GM18867 (cell line): ENCODE measurements around the gene LRP1.

Experiments
- ATAC-seq: cut with Tn5 transposase; IDR thresholded peaks from one replicate; pipeline ENCODE4 v1.9.1; 2021; ENCODE audit warnings: mild to moderate bottlenecking, moderate library complexity; ENCODE audit not compliant: unreplicated experiment

The LRP1 gene

DNA sequence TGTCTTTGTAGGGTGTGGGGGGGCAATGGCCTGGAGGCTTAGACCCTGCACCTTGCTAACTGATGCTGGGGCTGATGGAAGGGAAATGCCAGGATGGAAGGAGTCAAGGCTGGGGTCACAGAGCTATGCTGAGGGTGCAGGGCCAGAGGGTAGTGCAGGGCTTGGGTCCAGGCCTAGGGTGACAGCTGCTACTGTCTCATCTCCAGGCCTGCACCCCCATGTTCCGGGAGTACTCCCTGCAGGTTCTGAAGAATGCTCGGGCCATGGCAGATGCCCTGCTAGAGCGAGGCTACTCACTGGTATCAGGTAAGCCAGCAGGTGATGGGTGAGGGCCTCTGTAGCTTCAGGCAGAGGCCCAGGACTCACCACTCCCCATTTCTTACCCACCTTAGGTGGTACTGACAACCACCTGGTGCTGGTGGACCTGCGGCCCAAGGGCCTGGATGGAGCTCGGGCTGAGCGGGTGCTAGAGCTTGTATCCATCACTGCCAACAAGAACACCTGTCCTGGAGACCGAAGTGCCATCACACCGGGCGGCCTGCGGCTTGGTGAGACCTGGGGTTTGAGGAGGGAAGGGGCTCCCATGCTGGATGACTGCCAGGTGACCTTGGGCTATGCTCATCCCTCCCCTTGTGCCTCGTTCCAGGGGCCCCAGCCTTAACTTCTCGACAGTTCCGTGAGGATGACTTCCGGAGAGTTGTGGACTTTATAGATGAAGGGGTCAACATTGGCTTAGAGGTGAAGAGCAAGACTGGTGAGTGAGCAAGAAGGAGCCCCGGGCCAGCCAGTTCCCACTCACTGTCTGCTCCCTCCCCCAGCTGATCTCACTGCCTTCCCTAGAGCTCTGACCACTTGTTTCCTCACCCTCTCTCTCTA is 105.3 kb downstream of the LRP1 start:
- no peak for ATAC-seq

DNA sequence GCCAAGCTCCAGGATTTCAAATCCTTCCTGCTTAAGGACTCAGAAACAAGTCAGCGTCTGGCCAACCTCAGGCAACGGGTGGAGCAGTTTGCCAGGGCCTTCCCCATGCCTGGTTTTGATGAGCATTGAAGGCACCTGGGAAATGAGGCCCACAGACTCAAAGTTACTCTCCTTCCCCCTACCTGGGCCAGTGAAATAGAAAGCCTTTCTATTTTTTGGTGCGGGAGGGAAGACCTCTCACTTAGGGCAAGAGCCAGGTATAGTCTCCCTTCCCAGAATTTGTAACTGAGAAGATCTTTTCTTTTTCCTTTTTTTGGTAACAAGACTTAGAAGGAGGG is 105.9 kb downstream of the LRP1 start:
- ATAC-seq = no peak

DNA sequence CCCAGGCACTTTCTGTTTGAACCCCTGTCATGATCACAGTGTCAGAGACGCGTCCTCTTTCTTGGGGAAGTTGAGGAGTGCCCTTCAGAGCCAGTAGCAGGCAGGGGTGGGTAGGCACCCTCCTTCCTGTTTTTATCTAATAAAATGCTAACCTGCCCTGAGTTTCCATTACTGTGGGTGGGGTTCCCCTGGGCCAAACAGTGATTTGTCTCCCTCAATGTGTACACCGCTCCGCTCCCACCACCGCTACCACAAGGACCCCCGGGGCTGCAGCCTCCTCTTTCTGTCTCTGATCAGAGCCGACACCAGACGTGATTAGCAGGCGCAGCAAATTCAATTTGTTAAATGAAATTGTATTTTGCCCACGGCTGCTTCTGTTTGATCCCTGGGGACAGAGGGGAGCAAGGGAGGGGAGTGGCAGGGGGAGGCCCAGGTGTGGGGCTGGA is 106.3 kb downstream of the LRP1 start:
- ATAC-seq = no peak

DNA sequence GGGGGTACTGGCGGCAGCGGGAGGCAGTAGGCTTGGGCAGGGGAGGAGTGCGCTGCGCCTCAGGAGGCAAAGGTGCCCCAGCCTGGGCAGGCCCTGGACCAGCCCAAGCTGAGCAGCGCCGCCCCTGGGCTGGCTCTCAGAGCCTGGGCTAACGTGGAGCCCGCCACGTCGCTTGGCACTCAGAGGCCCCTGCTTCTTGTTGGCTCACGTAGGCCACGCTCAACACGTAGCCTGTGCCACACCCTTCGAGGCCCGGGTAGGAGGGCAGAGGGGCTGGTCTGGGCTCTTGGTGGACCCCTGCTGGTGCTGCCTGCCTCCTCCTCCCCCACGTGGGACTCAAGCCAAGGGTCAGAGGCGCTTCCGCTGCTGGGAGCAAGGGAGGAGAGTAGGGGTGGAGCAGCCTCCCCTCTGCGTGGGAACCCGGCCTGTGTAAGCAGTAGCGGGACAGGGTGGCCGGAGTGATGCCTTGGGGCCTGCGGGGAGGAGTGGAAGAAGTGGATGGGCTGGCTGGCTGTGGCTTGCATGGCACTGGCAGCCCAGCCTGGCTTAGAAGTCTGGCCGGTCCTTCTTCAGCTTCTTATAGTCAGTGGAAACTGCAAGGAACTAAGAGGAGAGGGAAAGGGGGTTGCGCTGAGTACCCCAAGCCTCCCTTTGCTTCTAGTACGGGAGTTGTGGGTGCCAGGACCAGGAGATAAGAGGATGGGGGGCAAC is 106.9 kb downstream of the LRP1 start:
- no peak for ATAC-seq

DNA sequence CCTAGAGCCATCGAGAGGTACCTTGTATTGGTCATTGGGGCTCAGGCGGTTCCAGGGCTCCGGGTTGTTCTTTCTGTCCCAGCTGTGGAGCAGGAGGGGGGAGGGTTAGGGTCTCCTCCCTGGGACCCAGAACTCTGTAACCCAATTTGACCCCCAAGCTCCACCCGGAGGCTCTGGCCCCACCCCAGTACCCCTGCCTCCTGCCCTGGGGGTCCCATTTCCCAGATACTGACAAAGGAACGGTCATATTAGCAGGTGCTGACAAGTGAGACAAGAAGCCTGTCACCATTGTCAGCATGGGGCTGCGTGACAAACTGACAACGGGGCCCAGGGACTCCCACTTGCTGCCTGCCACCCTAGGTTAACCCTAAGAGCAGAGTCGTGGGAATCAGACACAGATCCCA is 107.4 kb downstream of the LRP1 start:
- no peak for ATAC-seq

DNA sequence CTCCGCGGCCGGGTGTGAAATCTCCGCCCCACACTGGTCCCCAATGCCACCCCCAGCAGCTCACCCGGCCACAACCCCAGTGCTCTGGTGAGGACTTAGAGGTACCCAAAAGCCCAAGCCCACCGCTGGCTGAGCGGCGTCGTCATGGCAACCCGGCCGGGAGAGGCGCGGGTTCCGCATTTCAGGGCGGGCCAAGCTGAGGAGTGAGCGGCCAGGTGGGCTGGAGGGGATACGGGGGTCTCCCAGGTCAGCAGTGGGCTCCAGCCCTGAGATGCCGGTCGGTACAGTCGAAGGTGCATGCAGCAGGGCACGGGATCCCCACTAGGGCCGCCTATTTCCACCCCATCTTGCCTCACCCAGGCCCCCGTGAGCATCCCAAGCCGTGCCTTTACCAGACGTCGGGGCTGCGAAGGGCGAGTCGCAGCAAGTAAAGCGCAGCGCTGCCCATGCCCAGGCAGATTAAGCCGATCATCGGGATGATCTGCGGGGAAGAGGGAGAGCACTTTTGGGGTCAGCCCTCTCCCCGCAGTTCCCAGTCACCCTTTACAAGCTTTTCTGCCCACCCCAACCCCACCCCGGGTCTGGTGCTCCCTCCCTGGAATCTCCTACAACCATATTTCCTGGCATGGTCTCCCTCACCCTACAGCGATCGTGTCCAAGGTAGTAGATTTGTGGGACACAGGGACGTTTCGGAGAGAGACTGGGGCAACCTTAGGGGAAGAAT is 108.1 kb downstream of the LRP1 start:
- no peak for ATAC-seq

DNA sequence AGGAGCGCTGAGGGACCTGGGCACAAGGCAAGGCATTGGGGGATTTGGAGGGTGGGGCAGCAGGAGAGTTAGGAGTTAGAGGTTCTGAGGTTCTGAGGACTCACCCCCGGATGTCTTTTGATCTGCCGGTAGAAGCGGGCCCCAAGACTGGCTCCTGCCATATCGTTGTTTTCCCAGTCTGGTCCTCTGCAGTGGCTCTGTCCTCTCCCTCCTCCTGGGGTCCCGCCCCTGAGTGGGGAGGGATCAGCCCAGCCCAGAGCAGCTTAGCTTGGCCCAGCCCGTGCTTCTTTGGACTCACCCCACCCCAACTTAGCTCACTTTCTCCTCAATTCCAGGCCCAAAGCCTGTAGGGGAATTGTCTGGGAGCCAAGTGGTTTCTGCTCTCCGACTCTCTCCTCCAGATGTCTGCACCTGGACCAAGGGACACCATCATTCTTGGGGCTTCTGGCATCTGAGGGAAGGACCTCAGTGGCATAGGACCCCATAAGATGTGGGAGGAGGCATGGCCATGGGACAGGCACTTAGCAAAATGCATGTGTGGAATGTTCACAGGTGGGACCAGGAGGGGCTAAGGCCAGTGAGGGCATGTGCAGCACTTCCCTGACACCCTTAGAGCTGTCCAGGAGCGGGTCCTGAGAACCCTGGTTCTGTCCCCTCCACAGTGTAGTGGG is 108.8 kb downstream of the LRP1 start:
- ATAC-seq = no peak

DNA sequence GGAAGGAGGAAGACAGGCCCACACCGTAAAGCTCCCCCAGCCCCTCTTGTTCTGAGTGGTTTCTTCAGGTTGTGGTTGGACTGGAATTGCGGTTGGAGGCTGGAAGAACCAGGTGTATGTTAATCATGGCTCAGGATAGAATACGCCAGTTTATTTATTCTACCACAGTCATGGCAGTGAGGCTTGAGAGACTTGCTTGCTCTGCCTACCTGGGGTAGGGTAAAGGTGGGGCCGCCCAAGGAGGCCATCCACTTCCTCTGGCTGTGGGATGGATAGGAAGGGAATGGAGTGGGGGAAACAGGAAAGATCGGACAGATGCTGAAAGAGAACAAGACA is 109.3 kb downstream of the LRP1 start:
- no peak for ATAC-seq

DNA sequence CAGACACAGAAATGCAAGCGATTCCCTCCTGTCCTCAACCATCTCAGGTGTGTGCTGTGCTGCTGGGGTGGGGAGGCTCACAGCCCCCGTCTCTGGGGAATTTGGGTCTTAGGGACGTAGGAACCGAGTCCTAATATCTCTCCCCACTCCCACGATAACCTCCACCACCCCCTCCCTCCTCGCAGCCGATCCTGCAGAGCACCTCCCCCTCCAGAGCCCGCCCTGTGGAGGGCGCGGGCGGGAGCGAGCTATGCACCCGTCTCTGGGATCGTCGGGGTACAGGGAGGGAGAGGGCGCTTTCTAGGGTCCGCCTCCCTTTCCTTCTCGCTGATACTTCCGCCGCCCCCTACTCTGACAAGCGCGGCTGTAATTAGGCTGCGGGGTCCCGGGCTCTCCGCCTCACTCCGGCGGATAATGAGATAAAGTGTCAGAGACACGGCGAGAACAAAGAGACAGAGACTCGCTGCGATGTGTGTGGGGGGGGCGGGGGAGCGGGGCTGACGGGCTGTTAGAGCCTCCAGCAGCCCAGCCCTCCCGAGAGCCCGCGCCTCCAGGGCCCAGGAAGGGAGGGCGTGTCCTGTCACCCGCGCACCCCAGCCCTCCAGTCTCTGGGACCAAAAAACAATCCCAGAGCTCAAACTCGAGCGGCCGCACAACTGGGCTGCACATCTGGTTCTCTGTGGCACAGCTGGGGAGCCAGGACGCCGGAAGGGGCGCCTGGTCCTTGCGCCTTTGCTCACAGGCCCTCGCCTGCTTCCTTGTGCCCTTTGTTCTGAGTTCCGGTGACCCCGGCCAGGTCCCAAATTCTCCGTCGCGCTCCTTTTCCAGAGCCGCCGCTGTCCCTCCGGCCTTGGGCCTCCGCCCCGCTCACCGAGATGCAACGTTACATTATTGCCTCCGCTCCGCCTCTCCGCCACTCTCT is 109.9 kb downstream of the LRP1 start:
- no peak for ATAC-seq

DNA sequence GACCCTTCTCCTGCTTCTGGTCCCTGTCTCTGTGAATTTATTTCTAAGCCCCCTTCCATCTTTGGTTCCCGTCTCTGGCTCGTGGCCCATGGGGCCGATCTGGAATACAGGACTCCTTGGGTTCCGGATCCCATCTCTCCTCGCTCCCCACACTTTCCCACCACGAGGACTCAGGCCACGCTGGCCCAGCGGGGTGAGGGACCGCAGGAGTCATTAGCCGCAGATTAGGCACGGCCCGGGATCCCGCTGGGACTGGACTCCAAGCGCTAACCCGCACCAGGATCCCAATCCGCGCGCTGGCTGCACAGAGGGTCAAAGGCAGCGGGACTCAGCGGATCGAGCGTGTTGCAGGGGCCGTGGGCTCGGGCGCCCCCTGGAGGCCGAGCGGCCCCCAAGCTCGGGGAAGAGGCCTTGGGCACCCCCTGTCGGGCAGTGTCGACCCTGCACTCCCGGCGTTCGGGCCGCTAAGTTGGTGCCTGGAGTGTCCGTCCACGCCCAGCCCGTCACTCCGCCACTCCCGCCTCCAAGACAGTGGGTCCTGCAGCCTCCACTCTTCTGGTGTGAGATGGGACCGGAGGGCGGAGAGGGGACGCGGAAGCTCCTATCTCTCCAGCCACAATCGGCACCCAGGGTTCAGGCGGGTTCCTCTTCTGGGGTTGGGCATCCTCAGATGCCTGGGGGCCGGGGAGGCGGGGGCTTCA is 110.7 kb downstream of the LRP1 start:
- ATAC-seq = peak; percentile 47

DNA sequence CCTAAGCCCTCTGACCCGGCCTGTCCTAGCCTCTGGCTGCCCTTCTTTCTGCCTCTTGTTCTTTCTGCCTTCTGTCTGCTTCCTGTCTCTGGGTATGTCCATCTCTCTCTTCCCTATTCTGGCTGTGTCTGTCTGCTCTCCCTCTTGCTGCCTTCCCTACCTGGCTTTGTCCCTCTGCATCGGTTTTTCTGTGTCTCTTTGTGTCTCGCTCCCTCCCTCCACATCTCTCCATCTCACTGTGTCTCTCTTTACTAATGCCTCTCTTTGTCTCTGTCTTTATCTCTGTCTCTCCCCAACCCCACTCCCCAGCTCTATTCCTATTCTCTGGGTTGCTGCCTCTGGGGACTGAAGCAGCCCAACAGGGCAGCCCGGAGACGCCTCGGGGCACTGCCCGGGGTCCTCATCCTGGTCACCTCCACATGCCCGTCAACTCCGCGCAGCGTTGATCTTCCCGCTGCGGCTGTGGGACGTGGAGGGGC is 111.3 kb downstream of the LRP1 start:
- ATAC-seq = no peak

DNA sequence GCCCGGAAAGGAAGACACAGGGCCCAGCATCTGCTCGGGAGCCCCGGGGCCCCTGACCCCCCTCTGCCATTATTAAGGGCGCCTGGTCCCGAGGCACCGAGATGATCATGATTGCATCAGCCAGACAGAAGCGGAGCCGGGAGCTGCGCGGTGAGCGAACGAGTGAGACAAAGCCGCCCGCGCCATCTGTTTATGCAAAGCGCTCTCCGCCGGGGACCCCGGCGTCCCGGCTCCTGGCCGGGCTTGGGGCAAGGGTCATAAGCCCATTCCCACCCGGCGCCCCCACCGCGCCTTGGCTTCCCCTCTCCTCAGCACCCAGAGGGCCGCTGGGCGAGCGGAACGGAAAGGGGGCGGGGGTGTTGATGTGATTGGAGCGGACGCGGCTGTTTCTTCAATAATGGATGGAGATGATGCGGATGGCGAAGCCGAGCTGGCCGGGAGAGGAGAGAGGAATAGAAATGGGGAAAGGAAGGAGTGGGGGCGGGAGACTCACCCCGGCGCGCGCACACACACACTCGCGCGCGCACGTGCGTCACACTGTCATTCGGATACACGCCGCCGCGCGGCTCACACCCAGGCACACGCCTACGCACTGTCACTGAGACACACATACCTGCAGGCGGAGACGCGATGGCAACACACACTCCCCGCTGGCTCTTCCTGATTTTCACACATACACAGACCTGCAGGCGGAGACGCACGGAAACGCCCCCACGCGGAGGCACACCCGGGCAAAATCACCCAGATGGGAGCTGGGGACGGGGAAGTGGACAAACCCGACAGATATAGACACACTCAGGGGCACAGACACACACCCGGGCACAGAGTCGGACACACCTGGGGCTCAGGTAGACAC is 112.0 kb downstream of the LRP1 start:
- ATAC-seq = peak; percentile 31

DNA sequence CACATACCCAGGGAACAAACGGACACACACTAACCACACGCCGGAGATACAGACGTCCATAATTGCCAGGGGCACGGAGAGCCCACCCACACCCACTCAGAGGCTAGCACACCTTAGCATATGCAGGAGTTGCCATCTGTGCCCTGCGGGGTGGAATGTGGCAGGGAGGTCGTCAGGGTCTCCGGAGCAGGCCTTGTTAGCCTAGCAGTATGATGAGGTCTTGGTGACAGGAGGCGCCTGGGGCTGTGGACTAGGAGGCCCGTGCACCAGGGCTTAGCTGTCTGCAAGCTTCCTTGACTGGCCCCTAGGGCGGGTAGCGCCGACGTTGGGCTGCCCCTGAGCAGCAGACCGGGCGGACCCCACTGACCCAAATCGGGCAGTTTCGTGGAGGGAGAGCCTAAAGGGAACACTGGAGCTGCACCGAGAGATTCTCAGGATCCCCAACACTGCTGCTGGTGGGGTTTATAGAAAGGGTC is 112.7 kb downstream of the LRP1 start:
- no peak for ATAC-seq

DNA sequence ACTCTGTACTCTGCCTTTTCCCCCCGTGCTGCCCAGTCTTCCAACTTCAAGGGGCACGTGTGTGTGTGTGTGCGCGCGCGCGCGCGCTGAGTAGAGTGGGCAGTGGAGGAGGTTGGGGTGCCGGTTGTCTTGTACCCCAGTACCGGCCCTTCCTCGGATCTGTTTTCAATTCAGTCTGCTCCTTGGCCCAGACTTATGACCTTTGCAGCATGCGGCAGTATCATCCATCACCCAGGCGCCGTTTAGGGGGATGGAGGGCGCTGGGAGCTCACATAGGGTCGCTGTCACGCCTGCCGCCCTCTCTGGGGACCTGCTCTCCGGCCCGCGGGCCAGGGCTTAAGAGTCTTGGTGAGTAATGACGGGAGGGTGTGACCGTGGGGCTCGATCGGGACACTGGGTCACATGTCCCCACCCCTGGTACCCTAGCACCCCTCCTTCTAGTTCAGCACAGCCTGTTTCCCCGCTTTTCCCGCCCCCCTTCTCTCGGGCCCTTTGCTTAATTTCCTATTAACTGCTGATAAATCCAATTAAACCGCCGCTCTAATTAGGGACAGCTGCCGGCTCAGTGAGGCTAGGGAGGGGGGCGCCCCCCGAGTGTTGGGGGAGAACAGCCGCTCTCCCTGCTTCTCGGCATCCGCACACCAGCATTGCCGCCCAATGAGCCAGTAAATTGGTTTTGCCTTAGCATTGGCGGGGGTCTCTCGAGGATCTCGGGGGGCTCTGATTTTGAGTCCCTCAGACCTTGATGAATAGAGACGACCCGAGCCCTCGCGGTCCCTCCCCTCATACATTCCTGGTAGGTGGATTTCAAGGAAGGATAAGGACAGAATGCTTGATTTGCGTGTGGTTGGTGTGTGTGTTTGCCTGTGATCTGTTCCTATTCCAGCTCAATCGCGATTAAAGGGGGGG is 113.4 kb downstream of the LRP1 start:
- ATAC-seq = no peak

DNA sequence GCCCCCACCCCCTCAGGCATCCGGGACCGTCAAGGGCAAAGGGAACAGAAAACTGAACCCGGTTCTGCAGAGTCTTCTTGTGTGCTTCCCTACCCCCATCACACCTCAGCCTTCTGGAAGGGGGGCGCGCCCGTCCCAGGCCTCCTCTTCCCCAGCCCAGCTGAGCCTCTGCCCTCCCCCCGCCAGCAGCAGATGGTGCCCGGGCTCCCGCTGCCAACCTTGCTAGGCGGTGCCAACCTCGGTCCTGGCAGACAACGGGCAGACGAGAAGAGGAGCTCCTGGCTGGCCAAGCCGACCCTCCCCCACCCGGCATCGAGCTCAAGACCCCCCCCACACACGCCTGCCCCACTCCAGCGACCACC is 114.0 kb downstream of the LRP1 start:
- no peak for ATAC-seq

DNA sequence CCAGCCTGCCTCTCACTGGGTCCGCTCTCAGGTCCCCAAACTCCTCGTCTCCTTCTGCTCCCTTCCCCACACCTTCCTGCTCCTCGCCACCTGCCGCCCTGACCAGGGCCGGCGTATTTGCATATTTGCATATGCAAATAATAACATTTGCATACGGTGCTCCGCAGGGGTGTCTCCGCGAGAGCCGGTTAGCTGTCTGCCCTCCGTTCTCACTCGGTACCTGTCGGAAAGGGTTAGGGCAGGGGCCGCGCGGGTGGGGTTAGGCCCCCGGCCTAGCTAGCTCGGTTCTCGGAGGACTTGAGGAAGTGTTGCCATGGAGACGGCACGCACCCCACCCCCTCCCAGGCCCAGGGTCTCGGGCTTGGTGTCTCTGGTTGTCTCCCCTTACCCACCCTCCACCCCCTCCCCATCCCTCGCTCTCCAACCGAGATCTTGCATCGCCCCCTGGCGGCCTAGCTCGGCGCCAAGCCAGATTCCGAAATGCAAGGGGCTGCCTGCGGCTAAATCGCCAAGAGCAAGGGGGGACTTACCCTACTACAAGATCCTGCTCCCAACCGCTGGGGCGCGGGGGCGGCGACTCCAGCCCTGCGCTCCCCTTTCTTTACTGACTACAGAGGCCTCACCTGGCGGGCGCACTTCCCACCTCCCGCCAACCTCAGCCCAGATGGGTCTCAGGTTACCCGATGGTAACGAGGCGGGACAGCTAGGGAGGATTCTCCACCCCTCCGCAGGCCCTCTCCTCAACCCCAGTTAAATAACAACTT is 114.6 kb downstream of the LRP1 start:
- ATAC-seq = peak; percentile 40
